ENCODE results near the gene ITK.

ITK gene

DNA sequence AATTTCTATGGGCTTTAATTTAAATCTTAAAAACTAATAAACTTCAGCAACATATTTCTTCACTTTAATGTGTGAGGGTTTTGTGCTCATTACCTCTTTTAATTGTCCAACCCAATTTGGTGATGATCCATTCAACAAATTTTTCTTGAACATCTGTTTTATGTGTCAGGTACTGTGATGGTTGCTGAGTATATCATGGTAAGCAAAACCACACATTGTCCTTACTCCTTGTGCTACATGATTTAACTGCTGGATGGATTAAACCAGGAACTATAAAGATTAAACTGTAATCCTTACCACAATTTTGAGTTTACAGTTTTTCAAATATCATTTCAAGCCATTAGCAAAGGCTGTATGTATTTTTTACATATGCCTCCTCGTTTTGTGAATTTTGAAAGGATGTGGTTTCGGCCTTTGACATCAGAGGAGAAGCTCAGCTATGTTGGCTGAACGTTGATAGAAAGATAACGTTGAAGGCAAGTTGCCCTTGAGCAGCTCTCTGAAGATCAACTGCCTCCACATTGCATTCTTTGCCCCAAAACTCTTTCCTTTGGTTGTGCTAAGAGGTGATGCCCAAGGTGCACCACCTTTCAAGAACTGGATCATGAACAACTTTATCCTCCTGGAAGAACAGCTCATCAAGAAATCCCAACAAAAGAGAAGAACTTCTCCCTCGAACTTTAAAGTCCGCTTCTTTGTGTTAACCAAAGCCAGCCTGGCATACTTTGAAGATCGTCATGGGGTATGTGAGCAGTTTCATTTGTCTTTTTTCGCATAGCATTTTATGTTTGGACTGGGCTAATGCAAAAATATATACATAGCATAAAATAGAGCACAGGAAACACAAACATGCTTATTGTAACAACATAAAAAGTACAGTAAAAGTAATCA, at the start of gene ITK:
Gene ITK, plus strand, starts transcription at position 467 of the 891 bp plus-strand sequence. Its CDS starts 138 bp downstream, at position 605.
- DNase-seq (ENCODE audit: insufficient read length, low spot score) (no peak), FAIRE-seq (no peak)
- no peak for TF ChIP-seq CTCF (IDR thresholded peaks at IDR 0.05; ENCODE audit: insufficient read depth, missing control alignments)

DNA sequence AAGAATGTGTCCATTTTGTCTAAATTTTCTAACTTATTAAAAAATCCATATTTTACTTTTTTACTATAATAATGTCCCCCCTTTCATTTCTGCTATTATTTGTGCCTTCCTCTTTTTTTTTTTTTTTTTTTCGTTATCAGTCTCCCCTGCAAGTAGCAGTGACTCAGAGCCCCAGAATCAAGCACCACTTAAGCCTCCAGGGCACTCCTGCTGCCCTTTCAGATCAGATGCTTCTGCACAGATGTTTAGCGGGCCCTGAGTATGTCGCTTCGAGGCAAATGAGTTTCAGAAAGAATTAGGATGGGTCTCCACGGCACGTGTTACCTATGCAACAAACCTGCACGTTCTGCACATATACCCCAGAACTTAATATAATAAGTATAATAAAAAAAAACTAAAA, 49.7 kb upstream of the ITK start:
- FAIRE-seq (no peak), DNase-seq (ENCODE audit: insufficient read length, low spot score) (no peak)
- no peak for TF ChIP-seq CTCF (IDR thresholded peaks at IDR 0.05; ENCODE audit: insufficient read depth, missing control alignments)

DNA sequence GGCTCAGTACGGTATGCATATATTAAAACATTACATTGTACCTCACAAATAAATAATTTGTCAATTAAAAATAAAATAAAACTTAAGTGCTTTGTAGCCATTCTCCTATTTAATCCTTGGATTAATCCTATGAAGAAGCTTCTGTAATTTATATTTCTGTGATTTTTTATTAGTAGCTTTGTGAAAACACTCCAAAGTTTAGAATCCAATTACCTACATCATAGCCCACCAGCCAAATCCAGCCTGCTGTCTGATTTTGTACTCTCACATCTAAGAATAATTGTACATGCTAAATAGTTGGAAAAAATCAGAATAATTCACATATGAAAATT, 48.4 kb upstream of the ITK start:
- DNase-seq (ENCODE audit: insufficient read length, low spot score), result no peak
- no peak for FAIRE-seq
- TF ChIP-seq CTCF (IDR thresholded peaks at IDR 0.05; ENCODE audit: insufficient read depth, missing control alignments), result no peak

DNA sequence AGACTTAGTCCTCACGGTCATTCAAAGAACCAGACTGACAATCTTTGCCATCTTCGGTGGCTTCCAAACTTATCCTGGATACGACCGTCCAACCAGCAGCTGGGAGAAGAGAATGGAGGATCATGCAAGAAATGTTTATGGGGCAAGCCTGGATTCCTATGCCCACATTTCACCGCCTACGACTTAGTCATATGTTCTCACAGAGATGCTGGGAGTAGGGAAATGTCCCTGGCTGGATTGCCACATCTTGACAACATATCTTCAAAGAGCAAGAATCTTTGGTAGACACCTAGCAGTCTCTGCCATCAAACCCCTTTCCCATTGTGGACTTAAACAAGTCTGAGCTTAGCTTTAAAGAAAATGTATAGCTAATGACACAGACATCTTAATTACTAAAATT, 42.9 kb upstream of the ITK start:
- DNase-seq (ENCODE audit: insufficient read length, low spot score) (no peak), FAIRE-seq (no peak)
- no peak for TF ChIP-seq CTCF (IDR thresholded peaks at IDR 0.05; ENCODE audit: insufficient read depth, missing control alignments)

GRCh38 chr5:157142317-157143126, 38.1 kb upstream of the ITK start, which contains the start of gene MED7:
Gene MED7, minus strand, starts transcription at chr5:157142865. Its CDS starts 3,434 bp downstream, at chr5:157139431.
- peak; percentile 79 for FAIRE-seq
- no peak for TF ChIP-seq CTCF (IDR thresholded peaks at IDR 0.05; ENCODE audit: insufficient read depth, missing control alignments)
- DNase-seq (ENCODE audit: insufficient read length, low spot score), result peak; percentile 91

- FAIRE-seq (no peak), DNase-seq (ENCODE audit: insufficient read length, low spot score) (peak; percentile 31)
- no peak for TF ChIP-seq CTCF (IDR thresholded peaks at IDR 0.05; ENCODE audit: insufficient read depth, missing control alignments)
These were observed 37.3 kb upstream of the ITK start for GRCh38 chr5:157143127-157143971.

All from D721Med (cell line).